WTC11 (cell line): ENCODE results near the gene CLPTM1L. TPM values are rescaled to one million over a fixed set of nuclear protein-coding genes. Genes with fewer than 3 reads are reported as not detected.
"Not testable (repeated sequence)": the region's sequence is repeated elsewhere in the genome, so short reads cannot be mapped to it uniquely, and the experiment has no call there.

Experiments used
- ATAC-seq: fragments of 200-7000 bp; cut with Tn5 transposase; 2 replicates; pipeline ENCODE4 v1.10.0; 2021; ENCODE audit warnings: mild to moderate bottlenecking, moderate library complexity
- CTCF ChIA-PET: fragments of 300-600 bp; sonication (Branson Sonifier 250); formaldehyde crosslinking; loops from one replicate; lab custom pipeline; 2021; ENCODE audit warnings: antibody characterized with exemption; lab: Charles Lee
- POLR2A ChIA-PET: fragments of 350-600 bp; sonication (Branson Sonifier 250); formaldehyde crosslinking; loops from one replicate; lab custom pipeline; 2021; ENCODE audit warnings: antibody characterized with exemption; lab: Charles Lee
- DNase-seq: peaks from one replicate; pipeline ENCODE4 v3.0.0; 2021; ENCODE audit warnings: low spot score
- H3K27ac Mint-ChIP-seq: 2 replicates; pipeline ENCODE4 v1.8.0; 2021; ENCODE audit warnings: mixed read lengths
- H3K27me3 Mint-ChIP-seq: 2 replicates; pipeline ENCODE4 v1.8.0; 2021; ENCODE audit warnings: low read depth, mild to moderate bottlenecking, moderate library complexity, mixed read lengths
- H3K36me3 Mint-ChIP-seq: 2 replicates; pipeline ENCODE4 v1.8.0; 2021; ENCODE audit warnings: mixed read lengths
- H3K4me1 Mint-ChIP-seq: 2 replicates; pipeline ENCODE4 v1.8.0; 2022; ENCODE audit warnings: mixed read lengths
- H3K4me3 Mint-ChIP-seq: 2 replicates; pipeline ENCODE4 v1.8.0; 2021; ENCODE audit warnings: mild to moderate bottlenecking, moderate library complexity, mixed read lengths
- H3K9me3 Mint-ChIP-seq: 2 replicates; pipeline ENCODE4 v1.8.0; 2021; ENCODE audit warnings: mixed read lengths
- CREB1 ChIP-seq: sonication (generic); formaldehyde crosslinking; IDR thresholded peaks from 2 replicates; pipeline ENCODE4 v1.8.0; 2023; ENCODE audit warnings: mild to moderate bottlenecking, missing genetic modification reagents
- EMX1 ChIP-seq: fragments of 250-450 bp; sonication (Bioruptor Pico); IDR thresholded peaks from 2 replicates; pipeline ENCODE4 v1.8.0; 2021; ENCODE audit warnings: mild to moderate bottlenecking
- FOXP1 ChIP-seq: sonication (generic); formaldehyde crosslinking; IDR thresholded peaks from 2 replicates; pipeline ENCODE4 v1.8.0; 2022; ENCODE audit warnings: missing genetic modification reagents, mild to moderate bottlenecking, moderate library complexity, borderline replicate concordance
- IRF2 ChIP-seq: sonication (generic); formaldehyde crosslinking; IDR thresholded peaks from 2 replicates; pipeline ENCODE4 v1.8.0; 2022; ENCODE audit warnings: low read depth, missing genetic modification reagents, borderline replicate concordance
- MYBL2 ChIP-seq: sonication (generic); formaldehyde crosslinking; IDR thresholded peaks from 2 replicates; pipeline ENCODE4 v1.8.1; 2023; ENCODE audit warnings: mild to moderate bottlenecking, moderate library complexity, missing genetic modification reagents
- NFYB ChIP-seq: sonication (generic); formaldehyde crosslinking; conservative IDR thresholded peaks from 2 replicates; pipeline ENCODE4 v1.8.0; 2022; ENCODE audit warnings: low read depth, missing genetic modification reagents
- OVOL2 ChIP-seq: fragments of 250-450 bp; sonication (Bioruptor Pico); IDR thresholded peaks from 2 replicates; pipeline ENCODE4 v1.9.0; 2021; ENCODE audit warnings: mild to moderate bottlenecking, borderline replicate concordance
- SMAD3 ChIP-seq: sonication (generic); formaldehyde crosslinking; IDR thresholded peaks from 2 replicates; pipeline ENCODE4 v1.8.0; 2022; ENCODE audit warnings: missing genetic modification reagents, mild to moderate bottlenecking, borderline replicate concordance
- TEAD4 ChIP-seq: sonication (generic); formaldehyde crosslinking; IDR thresholded peaks from 2 replicates; pipeline ENCODE4 v1.8.0; 2022; ENCODE audit warnings: mild to moderate bottlenecking, missing genetic modification reagents
- ZNF423 ChIP-seq: fragments of 250-450 bp; sonication (Bioruptor Pico); IDR thresholded peaks from 2 replicates; pipeline ENCODE4 v2.1.2; 2022; ENCODE audit warnings: mild to moderate bottlenecking, moderate library complexity
- total RNA-seq: library from RNA; stranded (reverse); gene quantifications from 3 replicates; pipeline ENCODE4 v1.2.3, GENCODE V29; 2021
- TF ChIP-seq, protein P1 (sequence below): fragments of 250-450 bp; sonication (Bioruptor Pico); conservative IDR thresholded peaks from 2 replicates; pipeline ENCODE4 v1.9.0; 2021; ENCODE audit warnings: mild to moderate bottlenecking
- TF ChIP-seq, protein P2 (sequence below): sonication (generic); formaldehyde crosslinking; IDR thresholded peaks from 2 replicates; pipeline ENCODE4 v1.8.0; 2022; ENCODE audit warnings: mild to moderate bottlenecking, missing genetic modification reagents
- TF ChIP-seq, protein P3 (sequence below): sonication (generic); formaldehyde crosslinking; IDR thresholded peaks from 2 replicates; pipeline ENCODE4 v1.8.1; 2022; ENCODE audit warnings: mild to moderate bottlenecking, moderate library complexity, missing genetic modification reagents
- TF ChIP-seq, protein P4 (sequence below): sonication (generic); formaldehyde crosslinking; IDR thresholded peaks from 2 replicates; pipeline ENCODE4 v1.8.1; 2023; ENCODE audit warnings: mild to moderate bottlenecking, missing genetic modification reagents, moderate library complexity

CLPTM1L gene
- total RNA-seq, 1 experiment from 2014 or later = 92.8 TPM

DNA sequence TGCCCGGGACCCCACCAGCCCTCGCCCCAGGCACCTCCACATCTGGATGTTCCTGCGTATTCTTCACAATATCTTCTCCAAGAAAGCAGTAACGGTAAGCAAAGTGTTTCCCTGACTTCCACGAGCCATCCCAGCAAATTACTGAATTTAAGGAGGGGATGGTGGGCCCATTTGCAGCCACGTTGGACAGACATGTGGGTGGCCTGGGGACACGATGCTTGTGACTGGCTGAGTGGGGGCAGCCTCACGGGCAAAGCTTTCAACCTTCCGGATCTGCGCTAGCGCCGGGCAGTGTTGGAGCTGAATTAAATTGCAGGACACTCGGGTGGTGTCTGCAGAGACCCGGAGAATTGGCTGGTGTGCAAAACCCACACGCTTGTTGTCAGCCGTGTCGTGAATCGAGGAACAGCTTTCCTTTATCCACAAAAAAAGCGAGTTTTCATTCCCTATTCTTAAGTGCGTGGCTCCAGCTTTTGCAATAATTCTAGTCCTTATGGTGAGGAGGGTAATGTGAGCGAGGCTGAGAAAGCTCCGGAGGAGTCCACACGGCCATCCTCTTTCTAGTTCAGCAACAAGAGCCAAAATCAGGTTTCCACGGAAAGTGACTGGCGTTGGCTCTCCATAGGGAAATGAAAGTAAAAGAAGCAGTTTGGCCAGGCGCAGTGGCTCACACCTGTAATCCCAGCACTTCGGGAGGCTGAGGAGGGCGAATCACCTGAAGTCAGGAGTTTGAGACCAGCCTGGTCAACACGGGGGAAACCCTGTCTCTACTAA is 17.5 kb upstream of the CLPTM1L start:
- no peak for DNase-seq
- TF ChIP-seq FOXP1 (CRISPR knock-in tag) = no peak
- TF ChIP-seq IRF2 (CRISPR knock-in tag) = no peak
- TF ChIP-seq, protein P1, sequence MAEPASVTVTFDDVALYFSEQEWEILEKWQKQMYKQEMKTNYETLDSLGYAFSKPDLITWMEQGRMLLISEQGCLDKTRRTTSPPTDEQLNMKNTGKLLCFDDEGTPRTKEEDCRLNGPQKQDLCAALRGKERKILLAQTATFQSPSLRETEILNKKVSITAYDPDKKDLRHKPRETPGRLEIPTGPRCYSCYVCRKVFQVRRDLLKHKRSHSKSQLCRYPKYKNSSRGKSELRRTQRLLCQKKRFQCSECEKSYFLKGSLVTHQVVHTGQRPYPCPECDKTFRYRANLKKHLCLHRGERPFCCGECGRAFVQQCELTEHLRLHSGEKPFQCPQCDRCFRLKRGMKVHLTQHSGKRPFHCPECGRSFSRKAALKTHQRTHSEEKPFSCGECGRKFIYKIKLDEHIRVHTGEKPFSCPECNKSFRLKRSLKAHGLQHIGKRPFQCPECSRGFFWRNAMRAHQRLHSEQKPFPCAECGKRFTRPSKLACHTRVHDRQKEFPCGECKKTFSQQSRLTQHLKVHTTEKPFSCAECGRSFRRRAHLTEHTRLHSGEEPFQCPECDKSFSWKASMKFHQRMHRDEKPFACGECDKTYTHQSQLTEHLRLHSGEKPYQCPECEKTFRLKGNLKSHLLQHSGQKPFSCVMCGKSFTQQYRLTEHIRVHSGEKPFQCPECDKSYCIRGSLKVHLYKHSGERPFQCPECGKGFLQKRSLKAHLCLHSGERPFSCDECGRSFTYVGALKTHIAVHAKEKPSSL (CRISPR knock-in tag) = no peak
- no peak for TF ChIP-seq EMX1 (CRISPR knock-in tag)
- TF ChIP-seq CREB1 = no peak
- TF ChIP-seq, protein P2, sequence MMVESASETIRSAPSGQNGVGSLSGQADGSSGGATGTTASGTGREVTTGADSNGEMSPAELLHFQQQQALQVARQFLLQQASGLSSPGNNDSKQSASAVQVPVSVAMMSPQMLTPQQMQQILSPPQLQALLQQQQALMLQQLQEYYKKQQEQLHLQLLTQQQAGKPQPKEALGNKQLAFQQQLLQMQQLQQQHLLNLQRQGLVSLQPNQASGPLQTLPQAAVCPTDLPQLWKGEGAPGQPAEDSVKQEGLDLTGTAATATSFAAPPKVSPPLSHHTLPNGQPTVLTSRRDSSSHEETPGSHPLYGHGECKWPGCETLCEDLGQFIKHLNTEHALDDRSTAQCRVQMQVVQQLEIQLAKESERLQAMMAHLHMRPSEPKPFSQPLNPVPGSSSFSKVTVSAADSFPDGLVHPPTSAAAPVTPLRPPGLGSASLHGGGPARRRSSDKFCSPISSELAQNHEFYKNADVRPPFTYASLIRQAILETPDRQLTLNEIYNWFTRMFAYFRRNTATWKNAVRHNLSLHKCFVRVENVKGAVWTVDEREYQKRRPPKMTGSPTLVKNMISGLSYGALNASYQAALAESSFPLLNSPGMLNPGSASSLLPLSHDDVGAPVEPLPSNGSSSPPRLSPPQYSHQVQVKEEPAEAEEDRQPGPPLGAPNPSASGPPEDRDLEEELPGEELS (CRISPR knock-in tag) = no peak
- no peak for TF ChIP-seq ZNF423 (CRISPR knock-in tag)
- TF ChIP-seq OVOL2 (CRISPR knock-in tag) = no peak
- no peaks in the 10 kb centered on the region for H3K36me3 Mint-ChIP-seq
- no peak overlapping the region for H3K27ac Mint-ChIP-seq
- POLR2A ChIA-PET = no interaction called here
- no peaks in the 10 kb centered on the region for H3K9me3 Mint-ChIP-seq
- H3K4me3 Mint-ChIP-seq = no peak overlapping the region
- no peak for ATAC-seq
- peaks cover 2% of the 10 kb centered on the region; the same call in 1 of the 2 replicates for H3K27me3 Mint-ChIP-seq
- CTCF ChIA-PET = interaction anchor here (0.8 to 4.6 kb wide), 2 partner anchors 18 to 118 kb away, joined by 3 to 22 read pairs; no protein-coding TSS in a partner anchor
- peaks cover 15% of the 10 kb centered on the region; the same call in 1 of the 2 replicates for H3K4me1 Mint-ChIP-seq

DNA sequence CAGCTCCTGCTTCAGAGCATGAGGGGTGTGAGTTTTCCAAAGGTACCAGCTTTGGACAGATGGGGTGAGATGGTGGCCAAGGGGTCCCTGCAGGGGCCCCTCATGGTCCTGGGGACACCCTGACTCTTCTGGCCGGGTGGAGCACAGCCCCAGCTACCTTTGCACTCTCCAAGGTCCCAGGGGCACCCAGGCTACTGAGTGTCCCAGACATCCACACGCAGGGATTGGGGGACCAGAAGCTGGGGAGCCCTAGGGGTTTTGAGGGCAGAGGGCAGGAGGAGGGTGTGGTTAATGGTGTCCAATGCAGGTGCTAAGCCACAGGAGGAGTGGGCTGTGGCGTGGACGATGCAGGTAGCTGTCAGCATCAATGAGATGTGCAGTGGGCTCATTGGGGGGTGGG is 16.0 kb upstream of the CLPTM1L start:
- DNase-seq = no peak
- TF ChIP-seq ZNF423 (CRISPR knock-in tag) (no peak), SMAD3 (CRISPR knock-in tag) (no peak), MYBL2 (CRISPR knock-in tag) (no peak), TEAD4 (CRISPR knock-in tag) (no peak), NFYB (CRISPR knock-in tag) (no peak)
- TF ChIP-seq, protein P3, sequence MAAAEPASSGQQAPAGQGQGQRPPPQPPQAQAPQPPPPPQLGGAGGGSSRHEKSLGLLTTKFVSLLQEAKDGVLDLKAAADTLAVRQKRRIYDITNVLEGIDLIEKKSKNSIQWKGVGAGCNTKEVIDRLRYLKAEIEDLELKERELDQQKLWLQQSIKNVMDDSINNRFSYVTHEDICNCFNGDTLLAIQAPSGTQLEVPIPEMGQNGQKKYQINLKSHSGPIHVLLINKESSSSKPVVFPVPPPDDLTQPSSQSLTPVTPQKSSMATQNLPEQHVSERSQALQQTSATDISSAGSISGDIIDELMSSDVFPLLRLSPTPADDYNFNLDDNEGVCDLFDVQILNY = no peak
- TF ChIP-seq, protein P4, sequence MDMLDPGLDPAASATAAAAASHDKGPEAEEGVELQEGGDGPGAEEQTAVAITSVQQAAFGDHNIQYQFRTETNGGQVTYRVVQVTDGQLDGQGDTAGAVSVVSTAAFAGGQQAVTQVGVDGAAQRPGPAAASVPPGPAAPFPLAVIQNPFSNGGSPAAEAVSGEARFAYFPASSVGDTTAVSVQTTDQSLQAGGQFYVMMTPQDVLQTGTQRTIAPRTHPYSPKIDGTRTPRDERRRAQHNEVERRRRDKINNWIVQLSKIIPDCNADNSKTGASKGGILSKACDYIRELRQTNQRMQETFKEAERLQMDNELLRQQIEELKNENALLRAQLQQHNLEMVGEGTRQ (CRISPR knock-in tag) = no peak
- TF ChIP-seq, all 79 proteins: peak for 0
- Mint-ChIP-seq H3K4me1 (0 out of 2 replicates have a peak, but pooled peaks cover 6% of the 10 kb centered on the region), H3K27me3 (peaks cover 2% of the 10 kb centered on the region; the same call in 1 of the 2 replicates), H3K36me3 (no peaks in the 10 kb centered on the region), H3K4me3 (no peak overlapping the region), H3K27ac (no peak overlapping the region), H3K9me3 (no peaks in the 10 kb centered on the region)
- no peak for ATAC-seq
- POLR2A ChIA-PET = no interaction called here
- CTCF ChIA-PET = interaction anchor here (4.6 kb wide), 1 partner anchor 19 kb away, joined by 22 read pairs; no protein-coding TSS in a partner anchor

DNA sequence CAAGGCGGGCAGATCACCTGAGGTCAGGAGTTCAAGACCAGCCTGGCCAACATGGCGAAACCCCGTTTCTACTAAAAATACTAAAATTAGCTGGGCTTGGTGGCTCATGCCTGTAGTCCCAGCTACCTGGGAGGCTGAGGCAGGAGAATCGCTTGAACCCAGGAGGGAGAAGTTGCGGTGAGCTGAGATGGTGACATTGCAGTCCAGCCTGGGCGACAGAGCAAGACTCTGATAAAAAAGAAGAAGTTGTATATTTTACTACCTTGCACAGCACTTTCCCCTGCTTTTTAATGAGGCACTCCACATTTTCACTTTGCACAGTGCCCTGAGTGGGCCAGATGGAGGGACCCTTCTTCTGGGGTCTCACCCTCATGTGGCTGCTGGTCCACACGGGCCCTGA is 15.5 kb upstream of the CLPTM1L start:
- H3K27ac Mint-ChIP-seq, ATAC-seq, H3K27me3 Mint-ChIP-seq, H3K9me3 Mint-ChIP-seq, CTCF ChIA-PET, POLR2A ChIA-PET, H3K4me1 Mint-ChIP-seq, H3K36me3 Mint-ChIP-seq, H3K4me3 Mint-ChIP-seq, DNase-seq: not testable (repeated sequence)
